HUES6 (cell line): Measurements from ENCODE around the gene PTPN14.

Experiments used
- H3K27ac ChIP-seq: 2 replicates; pipeline ENCODE4 v1.7.0; 2013; ENCODE audit warnings: low read depth, mild to moderate bottlenecking, low read length, inconsistent platforms
- H3K27me3 ChIP-seq: 2 replicates; pipeline ENCODE4 v1.6.1; 2013; ENCODE audit warnings: low read length; ENCODE audit not compliant: control insufficient read depth, insufficient read depth
- H3K36me3 ChIP-seq: 2 replicates; pipeline ENCODE4 v1.6.1; 2013; ENCODE audit warnings: low read length; ENCODE audit not compliant: control insufficient read depth, insufficient read depth
- H3K4me1 ChIP-seq: 2 replicates; pipeline ENCODE4 v1.6.1; 2013; ENCODE audit warnings: low read length; ENCODE audit not compliant: control insufficient read depth, insufficient read depth
- H3K4me3 ChIP-seq: 2 replicates; pipeline ENCODE4 v1.5.1; 2013; ENCODE audit warnings: low read depth, low read length
- H3K9ac ChIP-seq: one replicate; pipeline ENCODE4 v1.6.1; 2013; ENCODE audit warnings: mild to moderate bottlenecking, low read length
- H3K9me3 ChIP-seq: 2 replicates; pipeline ENCODE4 v1.6.1; 2013; ENCODE audit warnings: low read depth, low read length; ENCODE audit not compliant: control insufficient read depth, insufficient read depth

Gene PTPN14

DNA sequence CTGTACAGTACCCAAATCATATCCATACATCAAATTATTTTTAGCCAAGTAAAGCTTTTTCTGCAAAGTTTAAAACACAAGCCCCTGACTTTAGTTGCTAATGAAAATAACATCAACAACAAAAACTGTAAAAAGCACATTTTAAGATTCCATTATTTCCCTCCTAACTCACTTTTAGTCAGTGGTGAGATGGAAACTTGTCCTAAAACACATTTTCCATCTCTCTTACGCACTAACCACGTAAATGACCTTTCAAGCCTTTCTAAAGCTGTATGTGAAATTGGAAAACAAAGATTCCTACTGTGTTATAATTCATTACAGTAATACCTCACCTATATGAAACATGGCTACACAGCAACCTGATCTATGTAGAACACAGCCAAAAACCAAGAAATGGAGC lies 77.5 kb downstream of the PTPN14 start:
- Histone ChIP-seq H3K27me3 (no peaks in the 10 kb centered on the region), H3K4me1 (peaks cover 65% of the 10 kb centered on the region), H3K27ac (peak overlapping the region; percentile 41), H3K4me3 (no peak overlapping the region), H3K36me3 (no peaks in the 10 kb centered on the region), H3K9me3 (no peaks in the 10 kb centered on the region), H3K9ac (no peak overlapping the region)

- H3K4me3 ChIP-seq, result no peak overlapping the region
- H3K27ac ChIP-seq, result peak overlapping the region; percentile 41
- H3K36me3 ChIP-seq, result no peaks in the 10 kb centered on the region
- H3K9me3 ChIP-seq, result no peaks in the 10 kb centered on the region
- peaks cover 65% of the 10 kb centered on the region for H3K4me1 ChIP-seq
- H3K9ac ChIP-seq, result no peak overlapping the region
- H3K27me3 ChIP-seq, result no peaks in the 10 kb centered on the region
Observed at GRCh38 chr1:214473387-214473786, 78.0 kb downstream of the PTPN14 start.

DNA sequence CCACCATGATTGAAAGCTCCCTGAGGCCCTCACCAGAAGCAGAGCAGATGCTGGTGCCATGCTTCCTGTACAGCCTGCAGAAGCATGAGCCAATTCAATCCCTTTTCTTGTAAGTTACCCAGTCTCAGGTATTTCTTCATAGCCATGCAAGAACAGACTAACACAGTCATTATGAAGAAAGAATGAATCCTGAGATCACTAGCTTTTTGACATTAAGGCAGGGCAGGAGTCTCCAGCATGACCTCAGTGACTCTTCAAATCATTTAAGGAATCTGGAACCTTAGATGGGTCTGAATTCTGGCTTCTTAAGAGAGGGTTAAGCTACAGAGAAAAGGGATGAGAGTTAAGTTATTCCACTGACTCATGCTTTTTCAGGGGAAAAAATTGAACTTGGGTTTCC lies 79.0 kb downstream of the PTPN14 start:
- Histone ChIP-seq H3K9me3 (no peaks in the 10 kb centered on the region), H3K36me3 (no peaks in the 10 kb centered on the region), H3K27ac (0 out of 2 replicates have a peak overlapping the region, but pooled peaks have one; percentile 41), H3K4me3 (no peak overlapping the region), H3K27me3 (no peaks in the 10 kb centered on the region), H3K4me1 (peaks cover 62% of the 10 kb centered on the region), H3K9ac (no peak overlapping the region)

GRCh38 chr1:214471458-214471857 lies 79.9 kb downstream of the PTPN14 start:
- Histone ChIP-seq H3K4me1 (peaks cover 61% of the 10 kb centered on the region), H3K4me3 (no peak overlapping the region), H3K9ac (no peak overlapping the region), H3K9me3 (no peaks in the 10 kb centered on the region), H3K36me3 (no peaks in the 10 kb centered on the region), H3K27me3 (no peaks in the 10 kb centered on the region), H3K27ac (no peak overlapping the region)

- H3K27ac ChIP-seq, result no peak overlapping the region
- H3K36me3 ChIP-seq, result no peaks in the 10 kb centered on the region
- H3K27me3 ChIP-seq, result no peaks in the 10 kb centered on the region
- H3K9ac ChIP-seq, result no peak overlapping the region
- H3K9me3 ChIP-seq, result no peaks in the 10 kb centered on the region
- no peak overlapping the region for H3K4me3 ChIP-seq
- peaks cover 48% of the 10 kb centered on the region for H3K4me1 ChIP-seq
Observed at GRCh38 chr1:214470132-214470531, 81.3 kb downstream of the PTPN14 start.

- H3K36me3 ChIP-seq, result peaks cover 5% of the 10 kb centered on the region; the same call in 1 of the 2 replicates
- H3K9ac ChIP-seq, result no peak overlapping the region
- H3K4me1 ChIP-seq, result peaks cover 44% of the 10 kb centered on the region
- H3K9me3 ChIP-seq, result no peaks in the 10 kb centered on the region
- no peak overlapping the region for H3K4me3 ChIP-seq
- H3K27me3 ChIP-seq, result no peaks in the 10 kb centered on the region
- H3K27ac ChIP-seq, result no peak overlapping the region
Observed at GRCh38 chr1:214469290-214469689, 82.1 kb downstream of the PTPN14 start.

GRCh38 chr1:214467078-214467585 lies 84.3 kb downstream of the PTPN14 start:
- Histone ChIP-seq H3K4me3 (no peak overlapping the region), H3K27ac (no peak overlapping the region), H3K4me1 (peaks cover 32% of the 10 kb centered on the region), H3K27me3 (no peaks in the 10 kb centered on the region), H3K9ac (no peak overlapping the region), H3K36me3 (peaks cover 11% of the 10 kb centered on the region; the same call in 1 of the 2 replicates), H3K9me3 (no peaks in the 10 kb centered on the region)

- Histone ChIP-seq H3K36me3 (peaks cover 15% of the 10 kb centered on the region; the same call in 1 of the 2 replicates), H3K4me3 (no peak overlapping the region), H3K9ac (no peak overlapping the region), H3K27me3 (no peaks in the 10 kb centered on the region), H3K27ac (no peak overlapping the region), H3K9me3 (no peaks in the 10 kb centered on the region), H3K4me1 (peaks cover 29% of the 10 kb centered on the region)
Observed at GRCh38 chr1:214466403-214467077, 84.9 kb downstream of the PTPN14 start.

DNA sequence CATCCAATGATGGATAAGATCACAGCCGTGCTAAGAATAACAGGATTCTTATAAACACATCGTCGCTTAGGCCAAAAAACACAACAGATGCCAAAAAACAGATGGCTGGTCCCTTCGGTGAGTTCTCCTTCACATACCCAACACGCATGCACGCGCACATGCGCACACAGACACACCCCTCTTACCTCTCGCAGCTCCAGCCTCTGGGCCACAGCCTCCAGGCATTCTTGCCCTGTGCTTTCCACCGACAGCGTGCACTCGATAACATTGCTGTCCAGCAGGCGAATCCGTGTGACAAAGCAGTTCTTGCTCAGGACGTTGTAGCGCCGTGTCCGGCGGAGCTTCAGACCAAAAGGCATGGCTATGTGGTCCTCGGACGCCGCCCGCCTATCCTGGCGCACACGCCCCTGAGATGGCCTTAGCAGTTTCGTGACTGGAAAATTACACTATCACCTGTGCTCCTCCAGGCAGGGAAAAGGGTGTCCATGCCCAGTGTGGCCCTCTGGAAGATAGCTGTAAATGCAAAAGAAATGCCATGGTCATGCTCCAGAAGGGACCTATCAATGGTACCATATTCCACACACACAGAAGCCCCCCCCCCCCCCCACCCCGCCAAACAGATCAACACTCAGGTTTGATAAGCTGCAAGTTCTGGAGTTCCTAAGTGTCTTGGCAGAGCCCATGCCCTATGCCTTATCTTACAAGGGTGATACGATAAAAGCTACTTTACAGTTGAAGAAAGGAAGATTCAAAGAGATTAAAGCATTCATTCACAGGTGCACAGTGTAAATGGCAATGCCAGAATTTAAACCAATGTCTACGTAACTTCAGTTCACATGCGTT lies 86.7 kb downstream of the PTPN14 start:
- no peaks in the 10 kb centered on the region for H3K9me3 ChIP-seq
- no peak overlapping the region for H3K27ac ChIP-seq
- peaks cover 33% of the 10 kb centered on the region for H3K4me1 ChIP-seq
- no peak overlapping the region for H3K4me3 ChIP-seq
- no peaks in the 10 kb centered on the region for H3K27me3 ChIP-seq
- H3K36me3 ChIP-seq, result peaks cover 15% of the 10 kb centered on the region; the same call in 1 of the 2 replicates
- no peak overlapping the region for H3K9ac ChIP-seq

DNA sequence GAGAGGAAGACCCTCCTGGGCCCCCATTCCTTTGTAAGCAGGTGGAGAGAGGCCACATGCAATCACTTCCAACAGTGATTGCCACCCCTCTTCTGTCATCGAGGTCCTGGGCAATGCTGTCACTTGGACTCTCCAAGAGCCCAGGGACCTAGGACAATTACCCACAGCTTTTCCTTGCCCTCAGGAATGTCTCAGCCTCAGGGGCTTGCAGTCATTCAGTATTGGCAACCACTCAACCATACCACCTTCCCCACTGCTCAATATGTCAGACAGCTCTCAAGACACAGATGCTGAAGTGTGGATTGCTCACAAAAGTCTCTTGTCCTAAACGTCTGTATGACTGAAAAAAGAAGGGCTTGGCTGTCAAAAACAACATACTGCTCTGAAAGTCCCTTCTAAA lies 87.8 kb downstream of the PTPN14 start:
- no peak overlapping the region for H3K9ac ChIP-seq
- no peak overlapping the region for H3K27ac ChIP-seq
- peaks cover 15% of the 10 kb centered on the region; the same call in 1 of the 2 replicates for H3K36me3 ChIP-seq
- H3K4me3 ChIP-seq, result no peak overlapping the region
- H3K4me1 ChIP-seq, result peaks cover 33% of the 10 kb centered on the region
- H3K27me3 ChIP-seq, result no peaks in the 10 kb centered on the region
- H3K9me3 ChIP-seq, result no peaks in the 10 kb centered on the region

GRCh38 chr1:214462882-214463281 lies 88.5 kb downstream of the PTPN14 start:
- no peak overlapping the region for H3K9ac ChIP-seq
- no peak overlapping the region for H3K4me3 ChIP-seq
- H3K9me3 ChIP-seq, result no peaks in the 10 kb centered on the region
- peaks cover 15% of the 10 kb centered on the region; the same call in 1 of the 2 replicates for H3K36me3 ChIP-seq
- H3K4me1 ChIP-seq, result peaks cover 33% of the 10 kb centered on the region
- no peaks in the 10 kb centered on the region for H3K27me3 ChIP-seq
- no peak overlapping the region for H3K27ac ChIP-seq
